Right lobe of liver (tissue), 6 donors: ENCODE data around the gene AHCYL2. TPM values are rescaled to one million over a fixed set of nuclear protein-coding genes. Genes with fewer than 3 reads are reported as not detected.

Experiments used
- ATAC-seq, 4 donors: fragments of 200-7000 bp; cut with Tn5 transposase; one replicate each; pipeline ENCODE4 v1.9.1; 2020; ENCODE audit warnings: mild to moderate bottlenecking in 4 of 4, moderate library complexity in 4 of 4
- DNase-seq, 3 donors: peaks; one replicate each; pipeline ENCODE4 v3.0.0-alpha.2; 2020
- H3K27ac ChIP-seq, 3 donors: fragments of 200-600 bp; one replicate each; pipeline ENCODE4 v1.8.0; 2022
- H3K27me3 ChIP-seq, 2 donors: fragments of 200-600 bp; one replicate each; pipeline ENCODE4 v1.8.0; 2022
- H3K36me3 ChIP-seq, 4 donors: fragments of 200-600 bp; sonication (generic) in 1 of 4; one replicate each; pipeline versions ENCODE4 v1.5.1 to v1.8.0; 2017 to 2022; ENCODE audit warnings: control low read depth in 1 of 4
- H3K4me1 ChIP-seq, 4 donors: fragments of 200-600 bp; sonication (generic) in 1 of 4; one replicate each; pipeline versions ENCODE4 v1.5.1 to v1.8.0; 2017 to 2022; ENCODE audit warnings: control low read depth in 1 of 4
- H3K4me3 ChIP-seq, 3 donors: fragments of 200-600 bp; one replicate each; pipeline ENCODE4 v1.8.0; 2022
- H3K9me3 ChIP-seq, 4 donors: fragments of 200-600 bp; sonication (generic) in 1 of 4; one replicate each; pipeline versions ENCODE4 v1.5.1 to v1.8.0; 2017 to 2022; ENCODE audit warnings: control low read depth in 1 of 4
- CTCF ChIP-seq, 4 donors: fragments of 200-600 bp in 3 of 4; fragments of 450-650 bp in 1 of 4; IDR thresholded peaks; one replicate each; pipeline versions ENCODE4 v1.5.1 to v1.8.0; 2016 to 2022; ENCODE audit warnings: antibody characterized with exemption in 4 of 4, mild to moderate bottlenecking in 2 of 4
- POLR2A ChIP-seq: fragments of 450-650 bp; IDR thresholded peaks from one replicate; pipeline ENCODE4 v1.6.1; 2017; ENCODE audit warnings: antibody characterized with exemption, mild to moderate bottlenecking
- WGBS: methylation state at CpG from one replicate; pipeline ENCODE4 v1.1.6; 2018; ENCODE audit warnings: low coverage, low lambda C conversion rate; ENCODE audit not compliant: insufficient coverage; ENCODE audit errors: missing lambda C conversion rate; 5-methylcytosine and 5-hydroxymethylcytosine counted together
- intact Hi-C, 2 donors: fragments of 100-400 bp; cut with DNase I; formaldehyde crosslinking; loops; one replicate each; pipeline versions ENCODE4 v1.11.2 to v1.14.1; 2022
- total RNA-seq, 6 experiments: library from RNA; depleted of rRNA in 2 of 6; stranded (reverse); fragments of >200 nt in 2 of 6; fragmentation: NEBNext Ultra II Directional in 3 of 6; extraction: Animal tissue kit (Norgen Biotek cat#: 25700) in 3 of 6; gene quantifications; one replicate each; pipeline versions ENCODE4 v1.1.0 to v1.2.4, GENCODE V29; 2016 to 2023
- donor health status: DM: no; HTN: yes; CAD: no.
- donor health status: DM: no; HTN: no; CAD: no.
- donor health status: DM: no; HTN: no; CAD: no.
- donor health status: DM: no; HTN: yes; CAD: no.
- donor health status: DM: no; HTN: yes; CAD: no.

AHCYL2 gene
- total RNA-seq, 6 experiments from 2014 or later: 6.1 to 9.3 (median 8.0) TPM

- H3K4me3 ChIP-seq: no peak overlapping the region
- TF ChIP-seq CTCF (IDR thresholded peaks at IDR 0.05) (no peak), POLR2A (no peak)
- peak; percentile 56 to 79 (median 64) for ATAC-seq
- peak overlapping the region in 2 of 3 donors; percentile 55 to 73 for H3K27ac ChIP-seq
- no peaks in the 10 kb centered on the region for H3K36me3 ChIP-seq
- H3K27me3 ChIP-seq: no peaks in the 10 kb centered on the region
- peak in 1 of 3 donors; percentile 63 for DNase-seq
- intact Hi-C loops: no loop called here
- H3K4me1 ChIP-seq: peaks cover 0 to 30% (median 12%) of the 10 kb centered on the region in 4 donors
- no peaks in the 10 kb centered on the region for H3K9me3 ChIP-seq
- 0% methylated on average over 1 of the region's 14 CpGs for WGBS
Measured at GRCh38 chr7:129203050-129203741, 21.6 kb upstream of the AHCYL2 start.

- Histone ChIP-seq H3K36me3 (no peaks in the 10 kb centered on the region), H3K4me3 (no peak overlapping the region), H3K9me3 (no peaks in the 10 kb centered on the region), H3K27me3 (no peaks in the 10 kb centered on the region), H3K4me1 (peaks cover 0 to 45% (median 17%) of the 10 kb centered on the region in 4 donors), H3K27ac (no peak overlapping the region)
- intact Hi-C loops: no loop called here
- ATAC-seq (no peak), DNase-seq (no peak)
- 89% methylated on average over 8 of the region's 29 CpGs for WGBS
- TF ChIP-seq POLR2A (no peak), CTCF (IDR thresholded peaks at IDR 0.05) (no peak)
Measured at GRCh38 chr7:129205126-129205818, 19.6 kb upstream of the AHCYL2 start.

GRCh38 chr7:129205987-129206785, 18.6 kb upstream of the AHCYL2 start:
- DNase-seq: no peak
- peak in 3 of 4 donors; percentile 7 to 22 (median 15) for ATAC-seq
- H3K27ac ChIP-seq: no peak overlapping the region
- no peaks in the 10 kb centered on the region for H3K27me3 ChIP-seq
- peaks cover 0 to 39% (median 15%) of the 10 kb centered on the region in 4 donors for H3K4me1 ChIP-seq
- intact Hi-C loops: no loop called here
- no peaks in the 10 kb centered on the region for H3K9me3 ChIP-seq
- TF ChIP-seq POLR2A (no peak), CTCF (IDR thresholded peaks at IDR 0.05) (no peak)
- 65% methylated on average over 8 of the region's 18 CpGs for WGBS
- no peaks in the 10 kb centered on the region for H3K36me3 ChIP-seq
- no peak overlapping the region for H3K4me3 ChIP-seq

- Histone ChIP-seq H3K4me1 (peaks cover 0 to 16% (median 5%) of the 10 kb centered on the region in 4 donors), H3K27me3 (no peaks in the 10 kb centered on the region), H3K27ac (no peak overlapping the region), H3K4me3 (no peak overlapping the region), H3K36me3 (peaks cover 0 to 6% (median 3%) of the 10 kb centered on the region in 4 donors), H3K9me3 (no peaks in the 10 kb centered on the region)
- intact Hi-C loops: no loop called here
- 16% methylated on average over 8 of the region's 9 CpGs for WGBS
- TF ChIP-seq POLR2A (no peak), CTCF (IDR thresholded peaks at IDR 0.05) (peak in 2 of 4 donors; percentile 8 to 13)
- DNase-seq (no peak), ATAC-seq (peak; percentile 13 to 52 (median 42))
Measured at GRCh38 chr7:129208667-129209066, 16.2 kb upstream of the AHCYL2 start.
